NCI-H2227 (cell line): ENCODE measurements around the gene MAP3K1.
"Not testable (repeated sequence)": the region's sequence is repeated elsewhere in the genome, so short reads cannot be mapped to it uniquely, and the experiment has no call there.

Experiments
- DNase-seq: peaks from one replicate; lab custom pipeline; 2025; ENCODE audit not compliant: unreplicated experiment; lab: John Stamatoyannopoulos, UW

Gene MAP3K1

GRCh38 chr5:56815658-56816545 lies 553 bp downstream of the MAP3K1 start:
- DNase-seq = peak; percentile 67

GRCh38 chr5:56816546-56817081 lies 1.3 kb downstream of the MAP3K1 start:
- peak; percentile 11 for DNase-seq

DNA sequence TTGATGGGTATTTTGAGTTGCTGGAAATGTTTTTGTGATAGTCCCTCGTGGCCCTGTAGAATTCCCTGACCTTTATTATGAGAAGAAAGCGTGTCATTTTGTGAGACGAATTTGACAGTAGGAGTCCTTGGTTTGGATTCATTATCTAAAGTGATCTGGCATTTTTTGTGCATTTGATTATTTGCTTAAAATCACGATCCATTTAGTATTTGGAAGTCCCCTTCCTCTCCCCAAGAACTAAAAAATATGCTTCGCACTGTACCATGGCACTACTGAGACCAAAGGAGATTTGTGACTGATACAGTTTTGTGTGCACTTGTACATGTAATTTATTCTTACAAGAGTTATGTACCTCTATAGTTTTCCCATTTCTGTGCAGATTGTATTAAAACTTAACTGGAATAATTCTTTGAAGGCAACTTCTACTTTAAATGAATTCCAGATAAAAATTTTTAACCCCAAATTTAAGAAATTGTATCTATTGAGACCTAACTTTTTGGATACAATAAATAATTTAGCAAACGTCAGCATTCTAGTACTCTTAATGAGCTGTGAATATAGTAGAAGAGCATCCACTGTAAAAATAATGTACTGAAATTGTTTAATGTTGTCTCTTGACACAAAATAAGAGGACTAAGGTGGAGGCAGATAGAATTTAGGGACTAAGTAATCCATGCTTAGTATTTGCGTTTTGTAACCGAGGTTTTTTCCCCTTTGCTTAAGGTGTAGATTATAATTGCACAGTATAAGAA lies 2.1 kb downstream of the MAP3K1 start:
- no peak for DNase-seq

DNA sequence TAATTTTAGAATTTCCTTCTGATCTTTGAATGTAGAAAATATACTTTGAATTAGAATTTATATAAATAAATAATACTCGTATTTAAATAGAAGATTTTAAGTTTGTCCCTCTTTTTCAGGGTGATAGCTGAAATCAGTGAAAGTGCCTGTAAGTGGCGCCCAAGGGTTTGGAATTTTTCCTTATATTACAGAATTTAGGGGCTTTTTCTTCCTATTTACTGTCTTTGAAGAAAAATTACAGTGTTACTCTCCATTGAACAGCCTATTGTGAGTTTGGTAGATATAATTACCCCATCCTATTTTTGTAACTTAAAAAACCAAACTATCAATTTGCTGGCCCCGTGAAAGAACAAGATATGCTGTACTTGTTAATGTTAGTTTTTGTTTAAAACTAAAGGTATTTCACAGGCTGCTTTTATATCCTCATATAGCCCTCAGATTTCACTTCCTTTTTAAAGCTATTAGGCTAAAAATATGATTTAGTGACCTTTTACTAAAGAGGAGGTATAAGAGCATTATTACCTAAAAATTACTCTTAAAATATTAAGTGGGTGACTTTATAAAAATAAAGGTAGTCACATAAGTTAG lies 3.2 kb downstream of the MAP3K1 start:
- DNase-seq = no peak

GRCh38 chr5:56819060-56819881 lies 3.9 kb downstream of the MAP3K1 start:
- no peak for DNase-seq

DNA sequence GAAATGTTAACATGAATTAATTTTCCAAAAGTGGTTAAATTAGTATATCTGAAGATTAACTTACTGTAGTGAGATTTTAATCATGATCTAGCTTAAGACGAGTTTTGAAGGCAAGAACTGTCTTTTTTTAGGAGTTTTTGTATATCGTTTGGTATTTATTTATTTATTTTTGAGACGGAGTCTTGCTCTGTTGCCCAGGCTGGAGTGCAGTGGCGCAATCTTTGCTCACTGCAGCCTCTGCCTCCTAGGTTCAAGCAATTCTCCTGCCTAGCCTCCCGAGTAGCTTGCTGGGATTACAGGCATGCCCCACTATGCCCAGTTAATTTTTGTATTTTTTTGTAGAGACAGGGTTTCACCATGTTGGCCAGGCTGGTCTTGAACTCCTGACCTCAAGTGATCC lies 6.5 kb downstream of the MAP3K1 start:
- not testable (repeated sequence) for DNase-seq

DNA sequence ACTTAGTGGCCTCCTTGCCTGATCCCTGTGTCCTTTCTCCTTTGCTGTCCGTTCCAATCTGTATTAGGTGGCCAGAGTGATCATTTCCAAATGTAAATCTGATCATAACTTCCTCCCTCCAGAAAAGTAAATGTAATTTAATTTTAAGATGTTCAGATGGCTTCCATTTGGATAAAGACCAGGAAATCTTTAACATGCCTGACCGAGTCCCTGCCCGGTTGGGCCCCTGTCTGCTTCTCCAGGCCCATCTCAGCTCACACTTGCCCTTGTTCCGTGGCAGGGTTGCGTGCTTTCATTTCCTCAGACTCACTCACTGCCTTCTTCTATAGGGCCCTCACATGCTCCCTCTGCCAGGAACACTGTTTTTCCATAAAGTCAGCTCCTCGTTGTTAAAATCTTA lies 7.6 kb downstream of the MAP3K1 start:
- no peak for DNase-seq

GRCh38 chr5:56824019-56824418 lies 8.7 kb downstream of the MAP3K1 start:
- DNase-seq = no peak

DNA sequence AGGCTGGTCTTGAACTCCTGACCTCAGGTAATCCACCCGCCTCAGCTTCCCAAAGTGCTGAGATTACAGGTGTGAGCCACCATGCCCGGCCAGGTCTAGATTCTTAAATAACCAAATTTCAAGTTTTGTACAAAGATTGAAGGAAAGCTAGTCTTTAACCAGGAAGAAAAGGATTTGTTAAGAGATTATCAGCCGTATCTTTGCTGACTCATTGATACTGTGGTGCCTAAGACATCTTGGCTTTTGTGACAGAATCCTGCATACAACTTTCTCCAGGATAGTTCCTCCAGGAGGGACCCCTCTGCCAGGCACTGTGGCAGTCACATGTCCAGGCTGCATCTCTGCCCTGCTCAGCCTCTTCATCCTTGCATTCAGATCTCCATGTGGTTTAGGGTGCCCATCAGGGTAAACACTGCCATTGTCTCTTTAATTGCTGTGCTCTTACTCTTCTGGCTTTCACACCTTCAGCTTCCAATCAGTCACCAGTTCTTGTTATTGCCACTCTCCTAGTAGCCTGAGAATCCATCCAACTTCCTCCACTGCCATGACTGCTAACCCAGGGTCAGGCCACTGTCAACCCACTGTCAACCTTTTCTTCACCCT lies 10.0 kb downstream of the MAP3K1 start:
- DNase-seq = no peak

DNA sequence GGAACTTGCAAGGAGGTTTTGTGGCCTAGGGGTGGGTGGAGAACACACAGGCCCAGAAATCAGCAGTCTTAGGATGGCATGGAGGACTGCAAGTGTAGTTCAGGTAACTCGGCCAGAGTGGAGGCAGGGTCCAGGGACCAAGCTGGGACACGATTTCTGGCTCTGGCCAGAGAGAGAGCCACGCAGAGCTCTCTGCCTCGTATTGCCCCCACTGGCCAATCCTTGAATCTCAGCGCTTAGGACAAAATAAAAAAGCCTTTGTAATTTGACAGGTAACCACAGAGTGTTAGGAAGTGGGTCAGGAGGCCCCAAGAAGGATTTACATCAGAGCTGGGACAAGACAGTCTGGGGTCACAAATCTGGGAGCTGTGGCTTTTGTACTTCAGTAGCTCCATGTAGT lies 11.7 kb downstream of the MAP3K1 start:
- DNase-seq = peak; percentile 1

- DNase-seq = no peak
Measured at GRCh38 chr5:56827924-56828323, 12.6 kb downstream of the MAP3K1 start.

DNA sequence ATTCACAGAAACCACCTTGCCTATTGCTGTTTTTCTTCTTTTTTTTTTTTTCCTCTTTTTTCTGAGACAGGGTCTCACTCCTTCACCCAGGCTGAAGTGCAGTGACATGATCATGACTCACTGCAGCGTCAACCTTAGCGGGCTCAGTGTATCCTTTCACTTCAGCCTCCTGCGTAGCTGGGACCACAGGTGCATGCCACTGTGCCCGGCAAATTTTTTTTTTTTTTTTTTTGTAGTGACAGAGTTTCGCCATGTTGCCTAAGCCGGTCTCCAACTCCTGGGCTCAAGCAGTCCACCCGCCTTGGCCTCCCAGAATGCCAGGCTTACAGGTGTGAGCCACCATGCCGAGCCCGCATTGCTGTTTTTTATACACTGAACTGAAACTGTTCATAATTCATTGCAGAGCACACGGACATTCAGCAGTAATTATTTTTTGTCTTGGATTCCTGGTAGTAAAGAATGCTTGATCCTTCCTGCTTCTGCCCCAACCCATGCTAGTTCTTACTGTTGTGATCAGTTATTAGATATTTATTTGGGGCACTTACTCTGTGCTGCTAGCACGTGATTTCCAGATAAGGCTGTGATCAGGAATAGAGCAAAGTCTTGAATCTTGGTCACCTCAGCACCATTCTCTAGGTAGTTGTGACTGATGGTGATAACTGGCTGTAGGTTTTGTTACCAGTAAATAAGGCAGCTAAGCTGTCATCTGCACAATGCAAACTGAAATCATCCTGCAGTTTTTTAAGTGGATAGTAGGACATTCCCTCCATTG lies 14.0 kb downstream of the MAP3K1 start:
- no peak for DNase-seq

DNA sequence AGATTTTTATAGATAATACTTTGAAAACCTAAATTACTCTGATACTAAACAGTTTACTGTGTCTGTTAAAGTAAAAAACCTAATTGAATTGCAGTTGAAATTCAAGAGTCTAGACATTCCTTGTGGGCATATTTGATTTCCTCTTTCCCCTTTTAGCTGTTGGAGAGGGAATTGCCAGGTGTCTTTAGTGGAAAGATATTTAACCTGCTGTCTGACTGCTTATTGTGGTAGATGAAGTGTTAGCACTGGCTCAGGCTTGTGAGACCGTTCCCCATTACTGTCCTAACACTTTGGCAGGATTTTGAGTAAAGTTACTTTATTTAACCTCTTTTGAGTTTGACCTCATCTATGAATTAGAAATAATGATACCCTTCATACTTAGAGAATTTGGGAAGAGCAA lies 16.4 kb downstream of the MAP3K1 start:
- no peak for DNase-seq

- peak; percentile 0 for DNase-seq
Measured at GRCh38 chr5:56833325-56833724, 18.0 kb downstream of the MAP3K1 start.

- no peak for DNase-seq
Measured at GRCh38 chr5:56837381-56837780, 22.0 kb downstream of the MAP3K1 start.

DNA sequence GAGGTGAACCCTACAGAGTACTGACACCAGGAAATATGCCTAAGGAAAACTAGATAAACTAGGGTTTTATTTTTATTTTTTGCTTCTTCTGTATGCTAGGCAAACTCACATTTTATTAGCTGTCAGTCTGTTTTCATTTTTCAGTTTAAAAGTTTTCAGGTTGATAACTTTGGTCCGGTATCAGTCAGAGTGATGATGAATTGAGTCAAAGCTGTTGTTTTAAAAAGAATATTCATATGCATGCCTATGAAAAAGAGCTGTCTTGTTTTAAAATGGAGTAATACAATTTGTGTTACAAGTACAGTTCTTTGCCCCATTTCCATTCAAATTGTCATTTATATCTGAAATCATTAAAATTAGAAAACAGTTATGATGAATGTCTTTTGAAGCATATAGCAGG lies 22.6 kb downstream of the MAP3K1 start:
- DNase-seq = no peak

DNA sequence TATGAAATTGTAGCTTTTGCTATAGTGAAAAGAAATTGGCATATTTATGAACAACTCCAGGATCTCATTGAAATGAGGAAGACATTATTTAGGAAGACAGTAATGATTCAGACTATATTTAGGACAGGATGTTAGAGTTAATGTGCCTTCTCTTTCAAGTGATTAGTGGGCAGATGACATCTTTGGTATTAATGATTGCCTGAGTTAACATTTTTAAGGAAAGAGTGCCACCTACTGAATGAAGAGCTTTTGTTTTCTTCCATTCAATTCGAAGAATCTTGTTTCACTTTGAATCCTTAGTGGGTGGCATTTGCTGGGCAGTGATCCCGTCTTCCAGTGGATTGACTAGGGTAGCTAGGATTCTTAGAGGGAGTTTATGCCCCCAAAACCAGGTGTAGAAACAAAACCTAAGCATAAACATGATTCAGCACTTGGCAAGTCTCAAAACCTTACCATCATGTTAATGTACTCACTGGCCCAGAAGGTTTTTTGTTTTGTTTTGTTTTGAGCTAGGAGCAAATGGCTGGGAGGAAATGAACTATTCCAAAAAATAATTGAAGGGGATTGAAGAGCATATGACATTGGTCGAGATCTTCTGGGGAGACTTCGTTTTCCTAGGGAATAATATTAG lies 23.2 kb downstream of the MAP3K1 start:
- DNase-seq = peak; percentile 7

- DNase-seq = no peak
Measured at GRCh38 chr5:56839062-56839461, 23.7 kb downstream of the MAP3K1 start.

DNA sequence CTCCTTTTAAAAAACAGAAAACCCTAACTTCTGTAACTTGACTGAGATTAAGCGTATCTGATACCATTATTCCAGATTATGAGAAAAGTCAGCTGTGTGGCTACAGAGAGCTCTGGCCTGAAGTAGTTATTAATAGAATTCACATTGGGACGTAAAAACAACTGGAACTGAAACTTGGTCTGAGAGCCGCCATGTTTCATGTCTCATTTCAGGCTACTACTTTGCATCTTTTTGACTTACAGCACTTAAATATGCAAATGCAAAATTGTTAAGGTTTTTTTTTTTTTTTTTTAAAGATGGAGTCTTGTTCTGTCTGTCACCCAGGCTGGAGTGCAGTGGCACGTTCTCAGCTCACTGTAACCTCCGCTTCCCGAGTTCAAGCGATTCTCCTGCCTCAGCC lies 25.2 kb downstream of the MAP3K1 start:
- DNase-seq = no peak
